Islet precursor cell (in vitro differentiated cells): ENCODE data around the gene KCNJ14.

Experiments
- DNase-seq: peaks from one replicate; pipeline ENCODE4 v3.0.0-alpha.2; 2018

KCNJ14 gene

GRCh38 chr19:48445606-48446481, 9.5 kb upstream of the KCNJ14 start, which contains the start of gene GRWD1:
TSS of gene GRWD1 (plus strand) at chr19:48445983. CDS start at chr19:48446006, 23 bp downstream.
- peak; percentile 98 for DNase-seq

DNA sequence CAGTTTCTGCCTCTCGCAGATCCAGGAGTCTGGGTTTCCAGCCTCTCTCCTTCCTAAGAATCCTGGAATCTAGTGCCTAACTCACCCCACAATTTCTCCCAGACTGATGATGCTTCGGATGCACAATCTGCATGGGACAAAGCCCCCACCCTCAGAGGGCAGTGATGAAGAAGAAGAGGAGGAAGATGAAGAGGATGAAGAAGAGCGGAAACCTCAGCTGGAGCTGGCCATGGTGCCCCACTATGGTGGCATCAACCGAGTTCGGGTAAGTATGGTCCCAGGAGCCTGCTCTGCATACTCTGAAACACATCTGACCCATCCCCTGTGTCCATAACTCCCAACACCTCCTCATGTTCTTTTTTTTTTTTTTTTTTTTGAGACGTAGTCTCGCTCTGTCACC, 8.8 kb upstream of the KCNJ14 start:
- no peak for DNase-seq

- DNase-seq = no peak
Observed at GRCh38 chr19:48448563-48448962, 6.8 kb upstream of the KCNJ14 start.

DNA sequence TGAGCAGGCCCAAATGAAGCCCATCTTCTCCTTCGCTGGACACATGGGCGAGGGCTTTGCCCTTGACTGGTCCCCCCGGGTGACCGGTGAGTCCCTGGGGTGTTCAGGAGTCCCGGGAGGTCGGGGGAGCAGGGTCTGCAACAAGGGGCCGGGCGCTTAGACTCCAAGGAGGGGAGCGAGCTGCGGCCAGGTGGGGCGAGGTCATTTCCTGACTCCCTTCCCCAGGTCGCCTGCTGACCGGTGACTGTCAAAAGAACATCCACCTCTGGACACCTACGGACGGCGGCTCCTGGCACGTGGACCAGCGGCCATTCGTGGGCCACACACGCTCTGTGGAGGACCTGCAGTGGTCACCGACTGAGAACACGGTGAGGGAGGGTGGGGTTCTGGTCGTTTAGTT, 4.9 kb upstream of the KCNJ14 start:
- no peak for DNase-seq

DNA sequence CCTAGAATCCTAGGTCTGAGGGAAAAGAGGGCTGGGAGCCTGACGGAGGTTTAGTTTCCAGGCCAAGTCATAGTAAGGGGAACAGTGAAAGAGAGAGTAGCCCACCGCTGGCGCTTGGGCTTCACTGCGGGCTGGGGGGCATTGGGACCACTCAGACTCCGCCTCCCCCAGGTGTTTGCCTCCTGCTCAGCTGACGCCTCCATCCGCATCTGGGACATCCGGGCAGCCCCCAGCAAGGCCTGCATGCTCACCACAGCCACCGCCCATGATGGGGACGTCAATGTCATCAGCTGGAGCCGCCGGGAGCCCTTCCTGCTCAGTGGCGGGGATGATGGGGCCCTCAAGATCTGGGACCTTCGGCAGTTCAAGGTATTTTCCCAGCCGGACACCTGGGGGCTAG, 4.5 kb upstream of the KCNJ14 start:
- no peak for DNase-seq

DNA sequence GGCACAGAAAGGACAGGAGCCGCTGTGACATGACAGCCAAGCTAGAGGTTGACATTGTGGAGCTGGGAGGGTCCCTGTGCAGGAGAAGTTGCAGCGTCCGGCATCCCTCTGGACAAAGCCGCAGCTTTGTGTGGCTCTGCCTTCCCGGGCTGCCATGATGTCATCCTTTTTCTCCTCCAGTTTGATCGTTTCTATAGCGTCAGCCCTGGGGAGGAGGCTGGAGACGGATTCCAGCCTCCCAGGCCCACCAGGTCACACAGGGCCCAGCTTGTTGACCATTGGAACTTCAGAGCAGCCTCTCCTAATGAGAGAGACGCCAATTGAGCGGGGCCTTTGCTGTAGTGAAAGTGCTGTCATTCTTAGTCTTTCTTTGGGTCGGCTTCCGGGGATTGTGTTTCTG, 3.8 kb upstream of the KCNJ14 start:
- DNase-seq = no peak

GRCh38 chr19:48452289-48453190, 2.8 kb upstream of the KCNJ14 start:
- no peak for DNase-seq

GRCh38 chr19:48454150-48454730, 1.1 kb upstream of the KCNJ14 start:
- DNase-seq = no peak

DNA sequence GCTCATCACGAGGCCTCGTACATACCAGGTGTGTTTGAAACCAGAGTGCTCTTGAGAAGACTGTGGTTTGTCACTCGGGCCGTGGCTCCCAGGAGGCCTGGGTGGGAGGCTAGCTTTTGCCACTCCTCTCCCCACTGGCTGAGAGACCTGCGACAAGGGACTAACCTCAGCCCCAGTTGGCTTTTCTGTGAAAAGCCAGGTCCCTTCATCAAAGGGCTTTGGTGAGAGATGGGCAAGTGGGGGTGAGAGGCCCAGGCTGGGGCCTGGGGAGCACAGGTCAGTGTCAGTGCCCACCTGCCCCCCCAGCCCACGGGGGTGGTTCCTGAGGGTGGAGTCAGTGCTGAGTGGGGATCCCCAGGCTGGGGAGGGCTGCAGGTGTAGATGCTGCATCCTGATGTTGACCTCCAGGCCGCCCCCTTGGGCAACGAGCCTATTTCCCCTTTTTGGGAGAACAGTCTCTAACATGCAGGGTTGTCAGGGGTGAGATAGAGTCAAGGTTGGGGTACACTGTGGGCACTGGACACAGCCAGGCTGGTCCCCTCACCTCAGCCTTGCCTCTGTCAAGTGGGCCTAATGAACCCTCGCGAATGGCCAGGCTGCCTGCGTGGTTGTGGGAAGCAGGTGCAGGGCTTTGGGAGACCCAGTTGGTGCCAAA, 661 bp downstream of the KCNJ14 start:
- no peak for DNase-seq

DNA sequence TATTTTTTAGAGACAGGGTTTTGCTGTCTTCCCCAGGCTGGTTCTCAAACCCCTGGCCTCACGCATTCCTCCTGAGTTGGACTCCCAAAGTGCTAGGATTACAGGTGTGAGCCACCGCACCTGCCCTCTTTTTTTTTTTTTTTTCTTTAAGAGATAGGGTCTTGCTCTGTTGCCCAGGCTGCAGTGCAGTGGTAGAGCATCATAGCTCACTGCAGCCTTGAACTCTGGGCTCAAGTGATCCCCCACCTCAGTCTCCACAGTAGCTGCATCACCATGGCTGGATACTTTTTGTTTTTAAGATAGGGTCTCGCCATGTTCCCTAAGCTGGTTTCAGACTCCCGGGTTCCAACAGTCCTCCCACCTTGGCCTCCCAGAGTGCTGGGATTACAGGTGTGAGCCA, 1.5 kb downstream of the KCNJ14 start:
- DNase-seq = no peak

DNA sequence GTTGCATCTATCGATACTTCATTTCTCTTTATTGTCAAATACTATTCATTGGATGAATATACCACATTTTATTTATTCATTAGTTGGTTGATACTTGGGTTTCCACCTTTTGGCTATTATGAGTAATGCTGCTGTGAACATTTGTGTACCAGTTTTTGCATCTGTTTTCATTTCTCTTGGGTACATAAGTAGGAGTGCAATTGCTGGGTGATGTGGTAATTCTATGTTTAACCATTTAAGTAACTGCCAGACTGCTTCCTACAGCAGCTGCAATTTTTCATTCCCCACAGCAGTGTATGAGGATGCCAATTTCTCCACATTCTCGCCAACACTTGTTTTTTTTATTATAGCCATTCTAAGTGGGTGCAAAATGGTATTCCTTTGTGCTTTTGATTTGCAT, 2.6 kb downstream of the KCNJ14 start:
- no peak for DNase-seq

DNA sequence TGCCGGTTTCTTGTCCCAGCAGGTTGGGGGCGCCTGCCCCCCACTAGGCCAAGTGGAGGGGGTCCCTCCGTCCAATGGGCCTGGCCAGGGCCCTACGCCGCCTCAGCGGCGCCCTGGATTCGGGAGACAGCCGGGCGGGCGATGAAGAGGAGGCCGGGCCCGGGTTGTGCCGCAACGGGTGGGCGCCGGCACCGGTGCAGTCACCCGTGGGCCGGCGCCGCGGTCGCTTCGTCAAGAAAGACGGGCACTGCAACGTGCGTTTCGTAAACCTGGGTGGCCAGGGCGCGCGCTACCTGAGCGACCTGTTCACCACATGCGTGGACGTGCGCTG, 6.2 kb downstream of the KCNJ14 start:
- DNase-seq = no peak

- DNase-seq = peak; percentile 69
Observed at GRCh38 chr19:48461982-48462655, 6.7 kb downstream of the KCNJ14 start.

DNA sequence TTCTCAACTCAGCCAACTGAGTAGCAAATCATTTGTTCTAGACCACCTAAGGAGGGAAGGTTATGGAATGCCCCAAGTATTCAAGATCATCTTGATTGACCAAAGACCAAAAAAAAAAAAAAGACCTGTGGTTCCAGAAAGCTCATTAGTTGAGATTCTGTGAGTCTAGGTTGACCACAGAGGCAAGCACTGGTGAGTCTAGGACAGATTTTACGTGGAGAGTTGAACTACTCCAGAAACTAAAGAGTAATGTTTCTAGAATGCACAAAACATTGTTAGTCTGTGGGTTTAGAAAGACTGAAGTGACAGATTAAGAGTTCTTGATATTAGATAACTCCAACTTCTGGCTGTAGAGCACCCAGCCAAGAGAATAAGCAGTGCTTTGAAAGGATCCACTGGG, 9.8 kb downstream of the KCNJ14 start:
- DNase-seq = no peak

GRCh38 chr19:48466561-48467325, 11.4 kb downstream of the KCNJ14 start:
- DNase-seq = no peak

DNA sequence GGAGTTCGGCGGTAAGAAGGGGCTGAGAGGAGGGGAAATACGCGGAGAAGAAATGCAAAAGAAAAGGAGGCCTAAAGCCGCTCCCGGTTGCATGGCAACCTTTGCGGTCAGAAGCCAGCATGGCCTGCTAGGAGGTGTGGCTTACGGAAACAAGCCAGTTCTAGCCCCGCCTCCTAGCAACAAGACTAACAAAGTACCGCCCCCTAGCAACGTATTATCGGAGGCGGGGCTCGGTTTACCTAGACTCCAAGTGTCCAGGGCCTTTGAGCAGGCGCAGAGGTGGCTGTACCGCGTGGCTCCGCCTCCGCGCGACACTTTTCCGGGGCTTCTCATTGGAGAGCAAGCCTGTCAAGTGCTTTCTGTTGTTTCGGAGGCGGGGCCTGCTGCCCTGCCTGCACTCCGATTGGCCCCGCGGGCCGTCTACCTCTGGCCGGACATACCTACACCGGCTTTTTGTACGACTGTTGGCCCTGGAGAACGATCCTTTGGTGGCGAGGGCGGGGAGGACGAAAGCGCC, 13.5 kb downstream of the KCNJ14 start:
- DNase-seq = peak; percentile 100

GRCh38 chr19:48469289-48469881, 14.0 kb downstream of the KCNJ14 start, which contains the start of gene CYTH2:
TSS of gene CYTH2 (plus strand) at chr19:48469369. CDS start at chr19:48469508, 139 bp downstream.
- DNase-seq = peak; percentile 89

- DNase-seq = no peak
Observed at GRCh38 chr19:48469934-48470680, 14.7 kb downstream of the KCNJ14 start.

- no peak for DNase-seq
Observed at GRCh38 chr19:48470856-48471255, 15.5 kb downstream of the KCNJ14 start.

DNA sequence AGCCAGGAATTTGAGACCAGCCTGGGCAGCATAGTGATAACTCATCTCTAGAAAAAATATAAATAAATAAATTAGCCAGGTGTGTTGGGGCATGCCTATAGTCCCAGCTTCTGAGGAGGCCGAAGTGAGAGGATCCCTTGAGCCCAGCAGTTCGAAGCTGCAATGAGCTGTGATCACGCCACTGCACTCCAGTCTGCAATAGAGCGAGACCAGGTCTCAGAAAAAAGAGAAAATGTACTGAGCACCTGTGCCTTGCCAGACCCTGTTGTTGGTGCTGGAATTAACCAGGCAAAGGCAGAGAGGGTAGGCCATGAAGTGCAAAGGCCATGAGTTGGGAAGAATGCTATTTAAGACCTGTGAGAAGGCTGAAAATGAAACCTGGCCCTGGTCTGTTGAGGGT, 16.5 kb downstream of the KCNJ14 start:
- DNase-seq = no peak
